GM18508 (cell line): Measurements from ENCODE around the gene CLIC5.
"Not testable (repeated sequence)": the region's sequence is repeated elsewhere in the genome, so short reads cannot be mapped to it uniquely, and the experiment has no call there.

Experiments
- ATAC-seq: cut with Tn5 transposase; IDR thresholded peaks from one replicate; pipeline ENCODE4 v1.9.1; 2021; ENCODE audit warnings: moderate number of reproducible peaks; ENCODE audit not compliant: insufficient read depth, unreplicated experiment

CLIC5 gene

DNA sequence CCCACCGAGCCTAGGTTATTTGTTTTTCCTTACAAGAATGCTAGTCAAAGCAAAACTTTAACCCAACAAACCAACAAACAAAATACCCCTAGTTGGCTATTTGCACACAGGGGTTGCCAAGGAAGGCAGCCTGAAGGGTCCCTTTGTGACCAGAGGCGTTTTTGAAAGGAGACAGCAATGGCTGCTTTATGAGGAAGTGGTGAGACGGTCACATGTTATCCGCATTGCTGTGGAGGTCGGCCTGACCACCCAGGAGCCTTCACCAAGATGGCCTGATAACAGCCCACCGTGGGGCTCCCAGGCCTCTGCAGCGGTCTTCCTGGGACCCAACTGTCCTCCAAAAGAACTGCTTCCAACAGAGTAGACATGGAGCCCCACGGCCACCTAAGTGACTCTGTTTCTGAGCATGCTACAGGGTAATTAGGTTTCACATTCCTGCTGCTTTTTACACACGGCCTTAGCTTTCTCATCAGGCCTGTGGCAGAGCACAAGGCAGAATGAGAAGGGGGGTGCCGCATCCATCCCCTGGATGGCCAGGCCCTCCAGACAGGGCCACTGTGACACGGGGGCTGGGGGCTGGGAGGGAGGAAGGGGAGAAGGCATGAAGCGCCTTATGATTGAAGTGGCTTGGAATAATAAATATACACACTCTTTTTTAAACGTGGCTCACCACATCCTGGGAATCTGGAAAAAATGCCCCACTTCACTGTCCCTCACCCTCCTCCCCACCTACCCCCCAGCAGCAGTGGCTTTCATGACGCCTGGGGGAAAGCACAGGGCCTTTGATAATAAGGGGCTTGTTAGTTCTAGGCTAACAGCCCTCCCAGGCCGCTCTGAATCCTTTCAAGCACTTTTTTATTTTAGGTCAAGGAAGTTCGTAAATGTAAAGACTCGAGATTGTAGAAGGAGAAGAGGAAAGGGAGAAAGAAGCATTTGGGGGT, 86.0 kb downstream of the CLIC5 start:
- ATAC-seq = no peak

DNA sequence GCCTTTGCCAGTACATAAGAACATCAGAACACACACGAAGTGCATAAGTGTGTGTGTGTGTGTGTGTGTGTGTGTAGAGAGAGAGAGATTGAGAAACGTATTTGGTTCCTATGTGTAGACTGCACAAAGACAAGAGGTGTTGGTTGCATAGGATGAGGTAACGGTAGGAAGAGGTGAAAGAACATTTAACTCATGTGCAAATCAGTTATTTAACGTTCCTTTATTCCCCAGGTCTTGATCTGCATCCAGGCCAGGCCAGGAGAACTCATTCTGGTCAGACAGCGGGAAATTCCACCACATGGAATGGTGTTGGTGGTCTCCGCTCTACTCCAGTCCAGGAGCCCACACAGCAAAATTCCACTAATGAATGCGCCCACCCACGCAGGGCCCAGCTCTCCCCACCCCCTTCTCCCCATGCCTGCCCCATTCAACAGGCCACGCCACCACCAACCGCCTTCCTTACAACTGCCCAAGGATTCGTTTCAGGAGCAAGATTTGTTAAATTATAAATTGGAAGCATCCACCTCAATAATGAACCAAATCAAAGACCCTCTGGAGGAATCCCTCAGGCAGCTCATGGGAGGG, 86.8 kb downstream of the CLIC5 start:
- ATAC-seq = no peak

- ATAC-seq = no peak
These were observed 88.0 kb downstream of the CLIC5 start for GRCh38 chr6:45927421-45928320.

DNA sequence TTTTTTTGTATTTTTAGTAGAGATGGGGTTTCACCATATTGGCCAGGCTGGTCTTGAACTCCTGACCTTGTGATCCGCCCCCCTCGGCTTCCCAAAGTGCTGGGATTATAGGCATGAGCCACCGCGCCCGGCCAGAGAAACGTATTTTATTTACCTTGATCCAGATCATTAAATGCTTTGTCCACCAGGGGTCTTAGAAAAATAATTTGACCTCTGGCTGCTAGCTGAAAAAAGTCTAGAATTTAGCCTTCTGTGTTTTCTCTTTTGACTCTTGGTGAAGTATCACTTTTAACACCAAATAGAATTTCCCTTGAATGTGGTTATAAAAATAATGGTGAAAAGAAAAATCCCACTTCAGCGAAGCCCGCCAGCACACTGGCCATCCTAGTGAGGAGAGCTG, 89.2 kb downstream of the CLIC5 start:
- ATAC-seq = not testable (repeated sequence)

DNA sequence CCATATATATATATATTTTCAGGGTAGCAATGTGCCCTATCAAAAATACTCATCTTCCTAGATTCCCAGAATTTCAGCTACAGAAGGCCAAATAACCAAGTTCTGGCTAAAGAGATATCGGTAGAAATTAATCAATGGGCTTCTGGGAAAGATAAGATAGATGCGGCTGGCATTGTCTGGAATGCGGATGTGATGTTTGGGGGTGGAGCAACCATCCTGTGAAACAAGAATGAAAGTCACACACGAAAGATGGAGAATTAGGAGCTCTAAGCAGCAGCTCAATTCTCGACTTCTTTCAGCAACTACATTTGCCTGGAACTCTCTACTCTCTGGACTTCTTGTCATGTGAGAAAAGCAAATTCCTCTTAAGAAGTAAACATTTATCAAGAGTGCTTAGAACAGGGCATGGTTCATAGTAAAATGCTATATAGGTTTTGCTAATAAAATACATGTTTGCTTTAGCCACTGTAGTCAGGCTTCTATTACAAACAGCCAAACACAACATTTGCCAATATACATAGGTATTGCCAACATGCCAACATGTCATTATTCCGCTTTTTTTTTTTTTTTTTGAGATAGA, 90.8 kb downstream of the CLIC5 start:
- no peak for ATAC-seq

- peak; percentile 69 for ATAC-seq
These were observed 91.7 kb downstream of the CLIC5 start for GRCh38 chr6:45923831-45924391.

GRCh38 chr6:45922728-45923351, 92.8 kb downstream of the CLIC5 start:
- no peak for ATAC-seq

- ATAC-seq = no peak
These were observed 93.9 kb downstream of the CLIC5 start for GRCh38 chr6:45921691-45922281.

- ATAC-seq = peak; percentile 45
These were observed 94.7 kb downstream of the CLIC5 start for GRCh38 chr6:45920819-45921511.

DNA sequence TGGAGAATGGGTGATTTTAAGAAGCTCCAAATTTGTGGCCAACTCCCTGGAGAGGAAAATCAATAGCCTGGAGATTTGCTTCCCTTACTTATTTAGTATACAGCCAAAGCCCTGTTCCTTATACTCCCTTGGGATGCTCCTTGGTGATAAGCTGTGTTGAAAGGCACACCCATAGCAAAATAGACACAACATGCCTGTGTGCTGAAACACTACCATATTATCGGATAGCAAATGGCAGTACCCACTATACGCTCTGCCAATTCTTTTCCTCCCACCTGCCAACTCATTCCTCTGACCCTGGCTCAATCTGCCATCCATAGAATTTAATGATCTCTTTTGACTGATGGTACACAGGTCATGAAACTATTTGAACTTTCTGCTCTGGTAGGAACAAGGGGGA, 98.2 kb downstream of the CLIC5 start:
- no peak for ATAC-seq

GRCh38 chr6:45916692-45917091, 99.0 kb downstream of the CLIC5 start:
- ATAC-seq = no peak

DNA sequence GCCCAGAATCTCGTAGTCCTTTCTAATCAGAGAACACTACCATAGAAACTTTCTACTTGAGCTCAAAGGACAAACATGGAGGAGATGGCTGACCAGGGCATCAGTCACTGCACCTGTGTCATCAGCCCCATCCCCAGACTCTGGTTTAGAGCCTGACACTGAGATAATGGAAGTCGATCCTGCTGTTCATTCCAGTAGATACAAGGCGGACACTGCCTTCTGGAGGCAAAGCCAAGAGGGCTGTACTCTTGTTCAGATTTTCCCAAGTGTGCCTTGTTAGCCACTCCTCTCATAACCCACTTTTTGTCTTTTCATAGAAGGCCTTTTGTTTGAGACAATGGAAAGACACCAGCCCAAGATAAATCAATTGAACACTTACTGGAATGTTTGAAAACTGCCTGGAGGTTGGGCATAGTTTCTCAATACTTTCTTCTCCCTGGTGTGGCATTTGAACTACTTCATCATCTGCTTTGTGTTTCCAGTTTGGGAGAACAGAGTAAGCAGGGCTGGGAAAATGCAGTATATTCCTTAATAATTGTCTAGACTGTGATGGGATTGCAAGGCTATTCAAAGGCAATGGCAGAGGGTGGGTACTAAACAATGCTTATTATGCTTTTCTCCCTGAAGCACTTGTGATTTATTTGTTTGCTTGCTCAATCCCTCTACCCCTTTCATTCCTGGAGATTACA, 99.7 kb downstream of the CLIC5 start:
- ATAC-seq = no peak

GRCh38 chr6:45911691-45912090, 104.0 kb downstream of the CLIC5 start:
- ATAC-seq = no peak

DNA sequence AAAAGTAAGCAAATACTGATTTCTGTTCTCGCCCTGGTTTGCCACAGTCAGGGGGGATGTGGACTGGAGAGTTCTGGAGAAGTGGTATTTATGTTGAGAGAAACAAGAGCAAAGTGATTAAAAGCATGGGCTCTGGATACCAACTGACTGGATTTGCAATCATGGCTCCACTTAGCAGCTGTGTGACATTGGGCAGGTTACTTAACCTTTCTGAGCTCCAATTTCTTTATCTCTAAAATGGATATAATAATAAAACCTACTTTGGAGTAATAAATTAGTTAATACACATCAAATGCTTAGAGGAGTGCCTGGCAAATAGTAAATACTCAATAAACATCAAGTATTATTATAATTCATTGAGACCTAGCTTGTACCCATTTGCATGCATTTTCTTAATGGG, 111.7 kb downstream of the CLIC5 start:
- no peak for ATAC-seq

- no peak for ATAC-seq
These were observed 112.7 kb downstream of the CLIC5 start for GRCh38 chr6:45902984-45903383.

DNA sequence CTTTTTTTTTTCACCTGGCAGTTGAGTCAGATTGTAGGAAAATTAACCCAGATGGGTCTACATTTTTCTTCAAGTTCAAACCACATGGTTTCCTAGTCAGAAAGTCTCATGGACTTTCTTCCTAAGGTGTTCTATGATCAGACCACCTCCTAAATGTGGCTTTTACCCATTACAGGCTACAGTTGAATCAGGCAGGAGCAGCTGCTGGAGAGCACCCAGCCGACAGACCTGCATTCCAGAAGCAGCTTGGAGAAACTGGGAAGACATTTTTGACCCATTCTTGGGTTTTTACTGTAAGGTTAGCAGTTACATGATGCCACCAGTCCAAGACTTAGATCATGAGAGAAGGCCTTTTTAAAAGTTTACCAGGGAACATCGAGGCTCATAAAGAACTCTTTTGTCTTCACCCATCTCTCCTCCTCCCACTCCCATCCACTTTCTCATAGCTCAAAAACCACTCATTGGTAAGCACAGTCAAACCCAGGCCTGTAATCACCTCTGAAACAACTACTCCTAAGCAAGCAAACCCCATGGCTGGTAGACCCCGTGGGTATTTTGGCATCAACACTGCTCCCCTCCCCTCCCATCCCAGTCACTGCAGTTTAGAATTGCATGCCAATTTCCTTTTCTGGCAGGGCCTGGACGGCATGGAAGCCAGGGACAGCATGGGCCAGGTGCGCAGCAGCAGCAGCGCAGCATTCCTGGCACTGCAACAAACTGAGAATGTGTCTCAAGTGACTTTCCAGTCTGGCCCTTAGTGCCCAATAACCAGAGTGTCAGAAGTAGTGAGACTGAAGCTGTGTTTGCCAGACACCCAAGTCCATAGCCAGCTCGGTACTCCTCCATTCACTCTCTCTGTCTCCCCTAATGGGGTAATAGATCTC, 113.7 kb downstream of the CLIC5 start:
- ATAC-seq = no peak
